Measurements from ENCODE around the gene HSD17B14.
A peak's percentile ranks its signal among the peaks of the same experiment; 100 is the strongest.

The HSD17B14 gene

DNA sequence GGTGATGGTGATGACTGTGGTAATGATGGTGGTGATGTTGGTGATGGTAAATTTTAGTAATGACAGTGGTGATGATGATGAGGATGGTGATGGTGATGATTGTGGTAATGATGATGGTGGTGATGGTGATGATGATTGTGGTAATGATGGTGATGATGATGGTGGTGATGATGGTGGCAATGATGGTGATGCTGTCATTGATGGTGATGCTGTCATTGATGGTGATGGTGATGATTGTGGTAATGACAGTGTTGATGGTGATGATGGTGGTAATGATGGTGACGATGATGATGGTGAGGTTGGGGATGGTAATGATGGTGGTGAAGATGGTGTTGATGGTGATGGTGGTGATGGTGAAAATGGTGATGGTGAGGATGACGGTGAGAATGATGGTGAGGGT, 13.8 kb downstream of the HSD17B14 start:
- DNase-seq = no peak

DNA sequence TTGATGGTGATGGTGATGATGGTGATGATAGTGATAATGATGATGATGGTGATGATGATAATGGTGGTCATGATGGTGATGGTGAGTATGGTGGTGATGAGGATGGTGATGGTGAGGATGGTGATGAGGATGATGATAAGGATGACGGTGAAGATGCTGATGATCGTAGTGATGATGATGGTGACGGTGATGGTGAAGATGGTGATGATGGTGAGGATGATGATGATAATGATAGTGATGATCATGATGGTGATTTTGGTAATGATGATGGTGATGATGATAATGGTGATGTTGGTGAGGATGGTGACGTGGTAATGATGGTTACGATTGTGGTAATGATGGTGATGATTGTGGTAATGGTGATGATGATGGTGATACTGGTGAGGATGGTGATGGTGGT, 14.7 kb downstream of the HSD17B14 start:
- DNase-seq = no peak

DNA sequence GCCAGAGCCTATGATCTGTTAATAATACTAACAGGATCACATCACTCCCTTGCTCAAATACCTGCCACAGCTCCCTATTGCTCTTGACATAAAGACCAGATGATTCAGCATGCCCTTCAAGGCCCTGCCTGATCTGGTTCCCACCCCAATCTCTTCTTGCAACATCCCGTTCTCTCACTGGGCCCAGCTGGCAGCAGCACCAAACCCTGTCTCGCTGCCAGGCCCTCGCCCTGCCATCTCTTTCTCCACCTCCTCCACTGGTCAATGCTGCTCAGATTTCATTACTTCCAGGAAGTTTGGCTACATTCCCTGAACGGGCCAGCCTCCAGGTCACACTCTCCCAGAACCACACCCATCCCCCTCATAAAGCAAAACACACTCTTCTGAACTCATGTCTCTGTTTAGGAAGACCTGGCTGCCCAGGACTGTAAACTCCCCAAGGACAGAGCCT, 16.9 kb downstream of the HSD17B14 start:
- DNase-seq = peak; percentile 32

DNA sequence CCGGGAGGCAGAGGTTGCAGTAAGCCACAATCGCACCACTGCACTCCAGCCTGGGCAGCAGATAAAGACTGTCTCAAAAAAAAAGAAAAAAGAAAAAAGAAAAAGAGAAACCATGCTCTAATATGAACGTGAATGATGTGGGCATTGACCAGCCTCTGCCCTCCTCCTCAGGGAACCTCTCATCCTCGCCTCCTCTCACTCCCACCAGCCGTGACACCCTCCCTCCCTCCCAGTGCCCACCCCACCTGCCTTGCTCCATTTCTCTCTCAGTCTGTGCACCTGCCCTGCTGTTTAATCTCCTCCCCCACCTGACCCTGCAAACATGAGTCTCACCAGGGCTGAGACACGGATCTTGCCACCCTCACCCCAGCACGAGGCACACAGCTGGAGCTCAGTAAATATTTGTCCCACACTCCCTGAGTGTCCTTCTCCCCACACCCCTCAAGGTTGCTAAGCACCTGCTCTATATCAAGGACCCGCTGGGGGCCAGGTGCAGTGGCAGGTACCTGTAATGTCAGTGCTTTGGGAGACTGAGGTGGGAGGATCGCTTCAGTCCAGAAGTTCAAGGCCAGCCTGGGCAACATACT, 18.0 kb downstream of the HSD17B14 start:
- peak; percentile 88 for DNase-seq

DNA sequence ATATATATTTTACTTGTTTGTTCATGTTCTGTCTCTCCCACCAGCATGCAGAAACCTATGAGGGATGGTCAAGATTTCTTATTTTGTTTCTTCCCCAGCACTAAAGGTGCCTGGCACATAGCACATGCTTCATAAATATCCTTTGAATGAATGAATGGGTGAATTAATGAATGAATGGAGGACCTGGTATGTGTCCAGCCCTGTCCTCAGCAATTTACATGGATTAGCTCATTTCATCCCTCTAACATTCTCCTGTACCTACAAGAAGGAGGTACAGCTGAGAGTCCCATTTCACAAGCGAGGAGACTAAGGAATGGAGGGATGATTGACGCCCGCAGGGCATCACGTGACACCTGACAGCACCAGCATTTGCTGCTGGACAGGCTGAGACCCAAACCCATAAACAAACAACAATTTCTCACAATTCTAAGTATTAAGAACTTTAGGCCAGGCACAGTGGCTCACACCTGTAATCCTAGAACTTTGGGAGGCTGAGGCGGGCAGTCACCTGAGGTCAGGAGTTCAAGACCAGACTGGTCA, 18.6 kb downstream of the HSD17B14 start:
- DNase-seq = no peak

DNA sequence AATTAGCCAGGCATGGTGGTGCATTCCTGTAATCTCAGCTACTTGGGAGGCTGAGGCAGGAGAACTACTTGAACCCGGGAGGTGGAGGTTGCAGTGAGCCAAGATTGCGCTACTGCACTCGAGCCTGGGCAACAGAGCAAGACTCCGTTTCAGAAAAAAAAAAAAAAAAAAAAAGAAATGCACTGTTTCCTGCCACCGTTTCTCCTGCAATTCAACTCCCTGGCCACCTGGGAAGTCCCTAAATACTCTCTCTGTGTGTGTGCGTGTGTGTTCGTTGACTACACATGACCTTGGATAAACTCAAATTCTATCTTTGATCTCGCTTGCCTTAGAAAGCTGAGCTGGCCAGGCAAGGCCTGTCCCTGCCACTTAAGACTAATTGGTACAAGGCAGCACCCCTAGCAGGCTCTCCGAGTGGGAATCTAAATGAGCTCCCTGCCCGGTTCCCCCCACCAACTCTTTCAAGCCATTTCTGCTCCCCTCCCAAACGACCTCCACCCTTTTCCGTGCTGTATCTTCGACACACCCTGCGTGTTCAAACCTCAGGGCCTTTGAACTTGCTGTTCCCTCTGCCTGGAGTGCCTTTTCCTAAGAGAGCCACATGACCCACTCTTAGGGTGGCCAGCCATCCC, 20.3 kb downstream of the HSD17B14 start:
- DNase-seq = no peak

DNA sequence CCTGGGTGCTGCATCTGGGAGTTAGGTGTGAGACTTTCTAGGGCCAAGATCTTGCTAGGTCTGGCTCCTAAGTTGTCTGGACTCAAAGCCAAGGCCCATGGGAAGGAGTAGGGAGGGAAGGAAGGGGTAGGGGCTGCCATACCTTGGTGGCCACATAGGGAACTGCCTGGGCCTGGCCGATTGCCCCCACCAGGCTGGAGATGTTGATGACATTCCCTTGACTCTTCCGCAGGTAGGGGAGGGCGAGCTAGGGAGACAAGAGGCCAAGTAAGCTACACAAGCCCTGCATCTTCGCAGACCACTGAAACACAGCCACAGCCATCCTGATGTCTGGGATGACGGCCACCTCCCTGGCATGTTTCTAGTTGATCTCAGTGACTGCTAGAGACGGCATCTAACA, 21.4 kb downstream of the HSD17B14 start:
- DNase-seq = no peak

DNA sequence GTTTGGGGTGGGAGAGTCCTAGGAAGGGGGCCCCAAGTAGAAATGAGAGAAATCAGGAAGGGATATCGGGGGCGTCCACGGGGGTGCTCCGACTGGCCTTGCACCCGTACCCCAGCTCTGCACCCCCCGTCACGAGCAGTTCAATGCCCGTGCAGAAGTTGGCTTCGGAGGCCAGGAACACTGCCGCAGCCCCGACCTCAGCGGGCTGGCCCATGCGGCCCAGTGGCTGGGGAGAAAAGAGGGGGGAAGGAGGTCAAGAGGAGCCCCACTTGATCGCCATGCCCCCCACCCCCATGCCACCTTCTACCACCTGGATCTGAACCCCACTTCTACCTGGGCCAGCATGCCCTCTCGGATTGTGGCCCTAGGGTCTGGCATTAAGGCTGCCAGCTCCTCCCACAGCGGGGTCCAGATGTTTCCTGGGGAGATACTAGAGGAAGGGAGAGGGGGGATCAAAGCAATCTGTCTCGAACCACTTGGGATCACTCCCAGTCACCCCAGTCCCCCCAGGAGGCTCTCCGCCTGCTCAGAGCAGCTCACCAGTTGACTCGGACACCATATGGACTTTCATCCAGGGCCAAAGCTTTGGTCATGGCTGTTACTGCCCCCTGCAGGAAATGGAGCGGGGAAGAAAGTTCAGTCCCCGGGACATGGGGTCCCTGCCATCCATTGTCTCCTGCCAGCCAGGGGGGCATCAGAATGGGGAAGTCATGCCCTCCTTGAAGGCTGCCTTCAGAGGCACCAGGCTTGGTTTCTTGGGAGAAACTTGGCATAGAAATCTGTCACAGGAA, 23.0 kb downstream of the HSD17B14 start:
- no peak for DNase-seq

DNA sequence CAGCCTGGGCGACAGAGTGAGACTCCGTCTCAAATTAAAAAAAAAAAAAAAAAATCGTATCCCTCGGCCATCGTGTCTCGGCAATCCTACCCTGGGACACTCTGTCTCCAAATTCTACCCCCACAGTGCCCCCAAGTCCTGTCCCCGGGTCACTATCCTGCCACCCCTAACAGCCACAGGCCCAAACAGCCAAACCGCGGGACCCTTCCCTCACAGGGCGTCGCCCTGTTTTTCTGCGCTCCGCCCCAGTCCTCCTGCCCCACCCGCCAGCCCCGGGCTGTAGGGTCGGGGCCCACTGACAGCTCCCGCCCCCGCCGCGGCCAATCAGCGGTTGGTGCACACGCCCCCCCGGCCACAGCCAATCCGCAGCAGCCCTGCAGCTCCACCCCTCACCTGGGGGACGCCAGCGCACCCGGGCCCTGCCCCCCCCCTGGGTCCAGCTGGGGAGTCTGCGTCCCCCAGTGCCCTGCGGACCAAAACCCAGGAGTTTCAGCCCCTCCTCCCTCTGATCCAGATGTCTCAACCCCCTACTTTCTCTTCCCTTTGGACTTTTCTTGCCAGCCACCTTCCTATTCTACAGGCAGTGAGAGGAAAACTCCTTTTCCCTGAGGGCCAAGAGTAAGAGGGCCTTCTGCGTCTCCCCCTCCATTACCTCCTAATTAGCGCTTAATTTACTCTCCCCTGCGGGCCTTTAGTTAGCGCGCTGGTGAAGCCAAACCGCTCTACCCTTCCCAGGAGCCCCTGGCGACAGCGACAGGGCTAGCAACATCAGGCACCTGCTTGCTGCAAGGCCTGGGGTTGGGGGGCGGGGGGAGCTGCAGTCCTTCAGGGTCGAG, 24.0 kb downstream of the HSD17B14 start:
- DNase-seq = peak; percentile 66

DNA sequence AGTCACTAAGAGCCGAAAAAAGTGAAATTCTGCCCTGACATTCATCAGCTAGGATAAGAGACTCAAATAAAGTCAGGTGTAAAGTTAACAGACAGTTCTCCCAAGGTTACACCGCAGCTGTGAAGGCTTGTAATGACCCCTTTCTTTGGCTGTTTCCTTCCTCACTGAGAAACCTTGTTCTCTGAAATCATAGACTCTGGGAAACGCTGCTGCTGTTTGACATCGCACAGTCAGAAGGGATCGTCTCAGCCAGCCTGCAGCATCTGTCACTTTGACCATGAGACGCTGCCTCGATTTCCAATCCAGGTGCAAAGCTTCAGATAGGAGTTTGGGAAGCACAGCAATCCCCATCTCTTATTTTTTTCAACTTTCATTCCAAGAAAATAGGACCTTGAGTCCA, 26.1 kb downstream of the HSD17B14 start:
- no peak for DNase-seq

DNA sequence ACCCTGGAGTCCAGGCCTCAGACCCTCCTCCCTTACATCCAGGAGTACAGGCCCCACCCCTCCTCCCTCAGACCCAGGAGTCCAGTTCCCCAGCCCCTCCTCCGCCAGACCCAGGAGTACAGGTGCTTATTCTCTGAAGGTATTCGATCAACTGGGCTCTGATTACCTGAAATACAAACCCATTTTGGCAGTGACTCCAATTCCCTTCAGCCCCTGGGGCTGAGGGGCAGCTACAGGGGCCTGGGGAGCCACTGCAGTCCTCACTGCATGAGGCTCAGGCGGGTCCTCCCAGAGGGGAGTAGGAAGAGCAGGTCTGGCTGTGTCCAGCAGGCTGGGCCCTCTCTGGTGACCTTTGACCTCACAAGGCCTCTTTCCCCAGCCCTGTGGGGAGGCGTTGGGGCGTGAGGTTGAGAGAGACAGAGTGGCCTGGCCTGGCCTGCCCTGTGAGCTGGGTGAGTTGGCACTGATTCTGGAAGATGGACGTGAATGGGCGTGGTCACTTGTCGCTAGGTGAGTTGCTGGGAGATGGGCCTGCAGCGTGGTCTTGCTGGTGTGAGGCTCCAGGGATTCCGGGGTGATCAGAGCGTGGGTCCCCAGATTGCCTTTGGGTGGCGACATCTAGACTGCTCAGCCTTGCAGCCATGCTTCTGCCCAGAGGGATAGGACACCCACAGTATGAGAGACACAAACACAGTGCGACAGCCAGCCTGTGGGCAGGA, 28.5 kb downstream of the HSD17B14 start:
- no peak for DNase-seq

DNA sequence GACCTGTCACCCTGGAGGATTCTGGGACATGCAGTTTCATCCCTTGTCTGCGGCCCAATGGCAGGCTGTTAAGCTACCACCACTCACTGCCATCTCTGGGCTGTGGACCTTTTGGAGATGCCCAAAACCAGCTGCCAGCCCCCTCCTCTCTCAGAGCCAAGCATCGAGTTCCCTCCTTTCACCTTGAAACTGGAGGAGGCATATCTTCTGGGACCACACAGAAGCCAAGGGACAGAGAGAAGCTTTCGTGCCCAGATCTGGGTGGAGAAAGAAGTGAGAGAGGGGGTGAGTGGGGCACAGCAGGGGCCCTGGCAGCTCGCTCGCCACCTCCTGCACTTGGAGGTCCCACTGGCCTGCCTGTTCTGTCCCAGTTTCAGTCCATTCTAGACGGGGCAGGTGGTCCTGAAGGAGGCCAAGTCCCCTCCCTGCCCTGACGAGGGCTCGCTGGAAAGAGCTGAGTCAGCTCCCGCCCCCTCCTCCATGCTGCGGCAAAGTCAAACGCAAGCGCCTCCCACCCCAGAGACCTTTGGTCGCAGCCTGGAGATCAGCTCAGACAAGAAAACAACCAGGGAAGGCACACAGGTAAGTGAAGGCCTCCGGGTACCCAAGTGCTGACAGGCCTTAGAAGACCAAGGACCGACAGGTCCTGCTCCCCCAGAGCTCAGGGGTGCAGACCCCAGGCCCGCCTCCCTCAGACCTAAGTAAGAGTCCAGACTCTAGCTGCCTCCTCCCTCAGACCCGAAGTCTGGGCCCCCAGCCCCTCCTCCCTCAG, 29.3 kb downstream of the HSD17B14 start:
- DNase-seq = no peak

DNA sequence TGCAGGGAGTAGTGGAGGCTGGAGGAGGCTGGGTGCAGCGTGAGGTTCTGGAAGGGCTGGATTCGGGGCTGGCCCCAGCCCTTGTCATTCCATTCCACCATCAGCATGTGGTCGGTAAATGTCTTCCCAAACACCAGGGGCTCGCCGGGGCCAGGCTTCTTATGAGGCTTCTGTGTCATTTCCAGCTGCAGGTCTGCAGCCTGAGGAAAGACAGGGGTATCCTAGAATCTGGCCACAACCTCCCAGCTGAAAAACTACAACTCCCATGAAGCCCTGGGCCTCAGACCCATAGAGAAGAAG, 29.8 kb downstream of the HSD17B14 start:
- DNase-seq = no peak

DNA sequence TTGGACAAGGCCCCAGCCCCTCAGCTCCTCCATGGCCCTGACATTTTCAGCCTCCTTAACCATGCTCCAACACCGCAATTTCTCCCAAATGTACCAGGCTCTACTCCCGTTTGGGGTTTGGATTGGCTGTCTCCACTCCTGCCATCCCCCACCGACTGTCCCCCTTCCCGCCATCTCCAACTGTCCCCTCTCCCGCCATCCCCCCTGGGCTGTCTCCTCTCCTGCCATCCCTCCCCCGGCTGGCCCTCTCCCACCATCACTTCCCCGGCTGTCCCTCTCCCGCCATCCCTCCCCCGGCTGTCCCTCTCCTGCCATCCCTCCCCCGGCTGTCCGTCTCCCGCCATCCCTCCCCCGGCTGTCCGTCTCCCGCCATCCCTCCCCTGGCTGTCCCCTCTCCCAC, 30.8 kb downstream of the HSD17B14 start:
- DNase-seq = no peak

DNA sequence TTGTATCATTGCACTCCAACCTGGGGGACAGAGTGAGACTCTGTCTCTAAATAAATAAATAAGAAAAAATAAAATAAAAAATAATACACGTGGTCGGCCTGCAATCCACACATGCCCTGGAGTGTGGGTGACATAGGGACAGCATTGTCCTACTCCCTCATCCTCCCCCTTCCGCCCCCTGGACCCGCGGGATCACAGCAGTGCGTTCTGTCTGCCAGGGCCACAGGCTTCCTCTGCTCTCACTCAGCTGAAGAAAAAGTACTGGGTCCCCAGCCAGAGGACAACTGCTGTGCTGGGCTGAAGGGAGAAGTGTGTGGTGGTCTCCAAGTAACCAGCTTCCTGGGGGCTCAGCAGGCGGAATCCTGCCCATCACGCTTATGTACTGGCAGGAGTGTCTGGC, 31.8 kb downstream of the HSD17B14 start:
- DNase-seq = no peak

DNA sequence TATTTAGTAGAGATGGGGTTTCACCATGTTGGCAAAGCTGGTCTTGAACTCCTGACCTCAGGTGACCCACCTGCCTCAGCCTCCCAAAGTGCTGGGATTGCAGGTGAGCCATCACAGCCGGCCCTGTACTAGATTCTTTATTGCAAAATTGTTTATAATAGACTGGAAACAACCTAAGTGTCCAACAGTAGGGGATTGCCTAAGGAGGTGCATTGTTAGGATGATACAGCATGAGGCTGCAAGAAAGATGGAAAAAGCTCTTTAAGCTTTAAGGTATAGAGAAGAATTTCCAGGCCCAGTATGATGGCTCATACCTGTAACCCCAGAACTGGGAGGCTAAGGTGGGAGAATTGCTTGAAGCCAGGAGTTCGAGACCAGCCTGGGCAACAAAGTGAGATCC, 33.7 kb downstream of the HSD17B14 start:
- DNase-seq = no peak

DNA sequence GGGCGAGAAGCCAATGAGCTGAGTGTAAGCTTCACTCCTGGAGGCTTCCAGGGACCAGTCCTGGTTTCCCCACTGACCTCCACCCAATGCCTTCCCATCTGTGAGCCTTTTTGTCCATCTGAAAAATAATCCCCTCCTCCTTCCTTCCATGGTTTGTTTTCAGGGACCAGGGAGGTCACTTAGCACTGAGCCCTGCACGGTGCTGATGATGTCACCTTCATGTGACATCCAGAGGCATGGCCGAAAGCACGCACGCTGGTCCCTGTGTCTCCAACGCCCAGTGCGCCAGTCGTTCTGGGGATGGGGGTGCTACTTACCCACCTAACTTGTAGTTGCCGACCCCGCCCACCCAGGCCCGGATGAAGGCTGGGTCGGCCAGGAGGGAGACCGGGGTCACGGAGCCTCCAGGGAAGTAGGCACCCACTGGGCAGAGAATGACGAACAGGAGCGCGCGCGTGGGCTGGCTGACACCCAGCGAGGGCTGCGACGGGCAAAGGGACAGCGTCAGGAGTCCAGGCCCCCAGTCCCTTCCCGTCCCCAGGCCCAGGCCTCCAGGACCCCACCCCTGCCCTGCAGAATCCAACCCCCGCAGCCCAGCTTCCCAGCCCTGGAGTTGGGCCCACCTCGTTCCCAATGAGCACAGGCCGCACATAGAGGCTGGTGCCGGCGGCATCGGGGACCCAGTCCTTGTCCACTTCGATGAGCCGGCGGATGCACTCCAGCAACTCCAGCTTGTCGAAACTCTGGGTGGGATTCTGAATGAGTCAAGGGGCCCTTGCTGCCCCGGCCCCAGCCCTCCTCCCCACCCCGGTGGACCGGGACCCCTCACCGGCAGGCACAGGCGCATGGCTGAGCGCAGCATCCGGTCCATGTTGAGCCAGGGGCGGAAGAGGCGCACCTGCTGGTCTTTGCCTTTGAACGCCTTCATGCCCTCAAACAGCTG, 36.7 kb downstream of the HSD17B14 start:
- DNase-seq = no peak

DNA sequence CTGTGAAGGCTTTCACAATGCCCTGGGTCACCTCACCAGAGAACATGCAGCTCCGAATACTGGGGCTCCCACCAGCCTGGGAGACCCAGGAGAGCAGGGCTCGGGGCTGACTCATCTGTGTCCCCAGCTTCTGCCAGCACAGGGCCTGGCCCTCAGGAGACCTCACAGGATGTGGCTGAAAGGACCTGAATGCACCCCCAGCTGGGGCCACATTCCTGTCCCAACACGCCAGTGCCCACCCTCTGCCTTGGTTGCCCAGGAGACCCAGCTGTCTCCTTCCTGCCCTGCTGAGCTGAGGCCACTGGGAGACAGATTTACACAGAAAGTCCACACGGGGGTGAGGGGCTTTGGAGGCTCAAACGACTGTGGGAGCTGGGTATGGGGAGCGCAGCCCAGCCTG, 37.4 kb downstream of the HSD17B14 start:
- no peak for DNase-seq

DNA sequence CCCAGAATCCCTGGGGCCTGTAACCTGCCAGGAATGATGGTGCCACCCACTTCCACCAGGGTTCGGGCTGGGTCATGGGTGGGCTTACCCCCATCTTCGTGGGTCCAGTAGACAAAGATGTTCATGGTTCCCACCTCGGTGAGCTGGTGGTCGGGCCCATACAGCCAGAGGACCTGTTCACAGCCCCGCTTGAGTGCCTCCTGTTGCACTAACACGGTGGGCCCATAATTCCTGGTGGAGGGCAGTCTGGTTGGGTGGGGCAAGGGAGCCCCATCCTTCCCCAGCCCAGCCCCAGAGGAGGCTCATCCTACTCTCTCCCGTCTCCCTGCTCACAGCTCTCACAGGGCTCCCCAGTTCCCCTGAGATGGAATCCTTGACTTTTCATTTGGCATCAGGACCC, 39.2 kb downstream of the HSD17B14 start:
- DNase-seq = no peak

DNA sequence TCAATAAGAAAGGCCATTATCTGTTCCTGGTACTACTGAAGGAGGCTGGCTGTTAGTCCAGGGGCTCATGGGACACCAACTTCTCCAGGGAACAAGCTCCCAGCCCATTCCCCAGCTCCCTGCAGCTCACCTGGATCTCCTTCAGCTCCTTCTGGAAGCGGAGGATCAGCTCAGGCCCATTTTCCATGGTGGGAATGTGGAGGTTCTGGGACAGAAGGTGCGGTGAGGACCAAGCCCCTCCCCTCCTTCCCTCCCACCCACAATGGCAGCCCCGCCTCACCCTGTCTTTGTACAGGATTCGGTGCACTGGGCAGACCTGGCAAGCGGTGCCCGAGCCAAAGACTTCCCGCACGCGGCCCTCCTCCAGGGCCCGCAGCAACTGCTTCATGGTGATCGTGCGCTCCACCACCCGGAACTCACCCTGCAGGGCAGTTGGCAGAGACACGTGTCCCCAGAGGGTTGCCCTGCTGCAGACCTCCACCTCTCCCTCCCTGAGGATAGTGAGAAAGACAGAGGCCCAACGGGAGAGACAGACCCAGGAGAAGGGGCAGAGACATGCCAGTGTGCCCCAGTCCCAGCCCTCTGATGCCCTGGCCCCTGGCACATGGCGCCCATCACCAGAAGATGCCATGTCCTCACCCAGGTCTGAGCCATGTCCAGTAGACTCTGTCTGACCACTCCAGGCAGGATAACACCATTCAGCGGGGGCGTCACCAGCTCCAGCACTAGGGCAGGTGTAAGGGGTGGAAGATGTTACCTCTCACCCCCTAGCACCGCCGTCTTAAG, 39.8 kb downstream of the HSD17B14 start:
- no peak for DNase-seq
